ENCODE data around the gene SULT2B1.
"Not testable (repeated sequence)": the region's sequence is repeated elsewhere in the genome, so short reads cannot be mapped to it uniquely, and the experiment has no call there.

Gene SULT2B1

GRCh38 chr19:48561412-48561811 is 9.4 kb downstream of the SULT2B1 start:
- no peak for DNase-seq

DNA sequence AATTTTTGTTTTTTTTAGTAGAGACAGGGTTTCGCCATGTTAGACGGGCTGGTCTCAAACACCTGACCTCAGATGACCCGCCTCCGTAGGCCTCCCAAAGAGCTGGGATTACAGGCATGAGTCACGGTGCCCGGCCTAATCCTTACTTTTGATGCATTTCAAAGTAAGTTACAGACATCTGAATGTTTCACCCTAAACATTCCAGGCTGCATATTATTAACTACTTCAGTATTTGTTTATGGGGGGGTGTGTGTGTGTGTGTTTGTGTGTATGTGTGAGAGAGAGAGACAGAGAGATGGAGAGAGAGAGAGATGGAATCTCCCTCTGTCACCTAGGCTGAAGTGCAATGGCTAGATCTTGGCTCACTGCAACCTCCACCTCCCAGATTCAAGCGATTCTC is 13.1 kb downstream of the SULT2B1 start:
- DNase-seq, result no peak

DNA sequence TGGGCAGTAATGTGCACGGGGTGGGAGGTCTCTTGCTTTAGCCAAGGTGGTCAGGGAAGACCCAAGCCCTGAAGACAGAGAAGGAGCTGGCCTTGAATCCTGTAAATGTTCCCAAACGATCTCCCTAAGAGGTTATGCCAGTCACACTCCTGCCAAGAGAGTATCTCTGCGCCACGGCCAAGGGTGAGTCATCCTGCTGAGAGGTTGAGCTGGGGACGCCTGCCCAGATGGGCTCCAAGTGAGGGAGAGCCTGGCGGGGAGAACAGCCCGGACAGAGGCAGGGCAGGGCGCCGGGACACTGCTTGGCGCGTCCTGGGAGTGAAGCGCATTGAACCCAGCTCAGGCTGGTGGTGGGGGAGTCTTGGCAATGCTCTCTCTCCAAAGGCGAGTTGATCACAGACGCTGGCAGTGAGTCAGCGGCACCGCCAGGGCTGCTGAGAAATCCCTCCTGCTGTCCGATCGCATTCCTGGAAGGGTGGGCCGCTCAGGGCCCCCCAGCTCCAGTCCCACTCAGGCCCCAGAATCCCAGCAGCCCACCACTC is 16.4 kb downstream of the SULT2B1 start:
- DNase-seq, result peak; percentile 10

DNA sequence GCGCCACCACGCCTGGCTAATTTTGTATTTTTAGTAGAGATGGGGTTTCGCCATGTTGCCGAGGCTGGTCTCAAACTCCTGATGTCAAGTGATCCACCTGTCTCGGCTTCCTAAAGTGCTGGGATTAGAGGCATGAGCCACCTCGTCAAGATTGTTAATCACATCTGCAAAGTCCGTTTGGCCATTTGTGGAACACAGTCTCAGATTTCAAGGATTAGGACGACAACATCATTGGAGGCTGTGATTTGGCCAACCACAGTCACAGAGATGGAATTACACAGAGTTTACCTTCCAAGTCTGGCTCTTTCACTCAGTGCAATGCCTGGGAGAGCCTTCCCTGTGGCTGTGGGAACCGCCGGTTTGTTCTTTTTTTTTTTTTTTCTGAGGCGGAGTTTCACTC is 17.8 kb downstream of the SULT2B1 start:
- DNase-seq, result no peak

- DNase-seq, result no peak
These were observed 19.6 kb downstream of the SULT2B1 start for GRCh38 chr19:48571378-48572162.

DNA sequence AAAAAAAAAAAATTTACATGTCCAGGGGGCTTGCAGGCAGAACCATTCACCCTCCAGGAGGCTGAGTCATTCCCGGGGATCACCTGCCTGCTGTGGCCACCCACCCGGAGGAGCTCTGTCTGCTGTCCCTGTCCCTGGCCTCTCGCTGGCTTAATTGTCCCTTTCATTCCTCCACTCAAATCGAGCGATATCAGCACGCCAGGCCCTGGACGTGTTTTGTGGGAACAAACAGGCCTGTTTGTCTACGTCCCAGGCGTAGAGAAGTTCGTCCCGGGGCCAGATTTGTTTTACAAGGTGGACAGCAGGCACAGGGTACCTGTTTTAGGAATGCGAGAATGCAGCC is 21.2 kb downstream of the SULT2B1 start:
- DNase-seq, result no peak

DNA sequence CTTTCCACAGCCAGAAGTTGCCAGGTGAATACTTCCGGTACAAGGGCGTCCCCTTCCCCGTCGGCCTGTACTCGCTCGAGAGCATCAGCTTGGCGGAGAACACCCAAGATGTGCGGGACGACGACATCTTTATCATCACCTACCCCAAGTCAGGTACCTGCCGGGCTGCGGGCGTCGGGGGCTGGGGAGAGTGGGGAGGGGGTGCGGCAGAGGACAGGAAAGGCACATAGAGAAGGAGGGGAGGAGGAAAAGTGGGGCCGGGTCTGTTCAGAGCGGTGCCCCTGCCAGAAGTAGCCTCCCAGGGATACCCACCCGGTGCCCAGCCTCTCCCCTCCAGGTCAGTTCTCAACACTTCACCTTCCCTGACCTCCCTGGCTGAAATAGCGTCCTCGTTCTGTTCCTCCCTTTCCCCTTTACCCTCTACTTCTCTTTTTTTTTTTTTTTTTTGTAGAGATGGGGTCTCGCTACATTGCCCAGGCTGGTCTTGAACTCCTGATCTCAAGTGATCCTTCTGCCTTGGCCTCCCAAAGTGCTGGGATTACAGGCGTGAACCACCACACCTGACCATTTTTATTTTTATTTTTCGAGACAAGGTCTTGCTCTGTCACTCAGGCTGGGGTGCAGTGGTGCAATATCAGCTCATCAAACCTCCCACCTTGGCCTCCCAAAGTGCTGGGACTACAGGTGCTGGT is 24.1 kb downstream of the SULT2B1 start:
- DNase-seq, result no peak

GRCh38 chr19:48577908-48578307 is 25.9 kb downstream of the SULT2B1 start:
- DNase-seq, result not testable (repeated sequence)

GRCh38 chr19:48578891-48579290 is 26.9 kb downstream of the SULT2B1 start:
- no peak for DNase-seq

DNA sequence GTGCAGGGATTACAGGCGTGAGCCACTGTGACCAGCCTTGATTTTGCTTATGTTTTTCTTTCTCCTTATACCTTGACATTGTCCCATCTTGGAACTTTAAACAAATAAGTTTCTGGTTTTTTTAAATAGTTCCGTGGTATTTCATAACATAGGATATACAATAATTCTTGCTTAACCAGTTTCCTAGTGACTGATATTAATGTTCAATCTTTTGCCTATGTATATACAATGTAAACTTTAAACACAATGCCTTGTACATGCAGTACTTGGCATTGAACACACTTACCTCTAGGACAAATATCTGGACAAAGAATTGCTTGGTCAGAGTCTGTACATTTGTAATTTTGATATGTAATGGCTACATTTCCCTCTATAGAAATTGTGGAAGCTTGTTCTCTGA is 30.2 kb downstream of the SULT2B1 start:
- DNase-seq, result no peak

DNA sequence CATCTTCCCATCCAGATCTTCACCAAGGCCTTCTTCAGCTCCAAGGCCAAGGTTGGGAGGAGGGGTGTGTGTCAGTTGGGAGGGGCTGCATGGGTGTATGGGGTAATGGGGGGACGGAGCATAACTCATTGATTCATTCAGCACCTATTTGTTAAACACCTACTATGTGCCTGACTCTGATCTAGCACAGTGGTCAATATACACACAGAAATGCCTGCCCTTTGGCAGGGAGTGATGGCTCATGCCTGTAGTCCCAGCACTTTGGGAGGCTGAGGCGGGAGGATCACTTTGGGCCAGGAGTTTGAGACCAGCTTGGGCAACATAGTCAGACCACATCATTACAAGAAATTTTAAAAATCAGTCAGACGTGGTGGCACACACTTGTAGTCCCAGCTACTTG is 35.4 kb downstream of the SULT2B1 start:
- no peak for DNase-seq

- DNase-seq, result peak; percentile 93
These were observed 36.9 kb downstream of the SULT2B1 start for GRCh38 chr19:48588670-48589401.

- DNase-seq, result no peak
These were observed 39.0 kb downstream of the SULT2B1 start for GRCh38 chr19:48591021-48591420.

GRCh38 chr19:48595171-48595570 is 43.2 kb downstream of the SULT2B1 start:
- DNase-seq, result no peak

GRCh38 chr19:48595833-48596232 is 43.9 kb downstream of the SULT2B1 start:
- DNase-seq, result no peak

GRCh38 chr19:48596237-48596636 is 44.3 kb downstream of the SULT2B1 start:
- no peak for DNase-seq

- DNase-seq, result peak; percentile 41
These were observed 44.9 kb downstream of the SULT2B1 start for GRCh38 chr19:48596679-48597465.

GRCh38 chr19:48598996-48599700 is 47.2 kb downstream of the SULT2B1 start:
- DNase-seq, result no peak

- DNase-seq, result no peak
These were observed 48.9 kb downstream of the SULT2B1 start for GRCh38 chr19:48600679-48601417.

- DNase-seq, result no peak
These were observed 51.0 kb downstream of the SULT2B1 start for GRCh38 chr19:48603001-48603400.

GRCh38 chr19:48603449-48603848 is 51.5 kb downstream of the SULT2B1 start:
- DNase-seq, result no peak
